HCT116 (cell line): Measurements from ENCODE around the gene NRGN. TPM values are rescaled to one million over a fixed set of nuclear protein-coding genes. Genes with fewer than 3 reads are reported as not detected.
A peak's percentile ranks its signal among the peaks of the same experiment; 100 is the strongest.

ENCODE experiments used
- ATAC-seq: fragments of 200-7000 bp; cut with Tn5 transposase; 2 replicates; pipeline ENCODE4 v1.9.1; 2020; ENCODE audit warnings: mild to moderate bottlenecking, moderate library complexity
- BruUV-seq: library from RNA; stranded (reverse); fragments of 400-500 nt; replicated peaks from 2 replicates; lab custom pipeline; 2021; lab: Mats Ljungman, UMichigan
- CTCF ChIA-PET: fragments of 300-600 bp; sonication (Branson Sonifier 250); formaldehyde crosslinking; loops from one replicate; lab custom pipeline; 2021; ENCODE audit warnings: antibody characterized with exemption; lab: Charles Lee
- POLR2A ChIA-PET: fragments of 300-600, 350-600 bp; sonication (Branson Sonifier 250); formaldehyde crosslinking; loops from one replicate; lab custom pipeline; 2021; ENCODE audit warnings: antibody characterized with exemption; lab: Charles Lee
- RAD21 ChIA-PET, 2 experiments: fragments of 300-600 bp; sonication (Branson Sonifier 250); formaldehyde crosslinking; loops; one replicate each; lab custom pipeline; 2023; ENCODE audit warnings: low total read pairs in 2 of 2; ENCODE audit not compliant: uncharacterized antibody in 2 of 2, unreplicated experiment in 2 of 2, low non-redundant PET in 1 of 2; lab: Charles Lee
- DNase-seq: peaks from one replicate; pipeline ENCODE4 v3.0.0-alpha.2; 2010; ENCODE audit warnings: low read depth, low spot score
- H2AFZ ChIP-seq: fragments of 200-600 bp; shearing (Covaris generic), sonication (generic); 2 replicates; pipeline ENCODE4 v1.6.1; 2017; ENCODE audit warnings: low read depth, mixed run types, mixed read lengths, antibody characterized with exemption, low read length; ENCODE audit not compliant: poor library complexity, severe bottlenecking
- H3K27ac ChIP-seq: 2 replicates; pipeline ENCODE4 v1.5.1; 2012; ENCODE audit warnings: low read depth, low read length
- H3K27me3 ChIP-seq: fragments of 200-600 bp; sonication (generic); 2 replicates; pipeline ENCODE4 v1.6.1; 2016; ENCODE audit warnings: mixed run types, low read length, mixed read lengths; ENCODE audit not compliant: insufficient read depth
- H3K36me3 ChIP-seq, 2 experiments: fragments of 200-500 bp in 1 of 2; fragments of 200-600 bp in 1 of 2; sonication (Bioruptor generic) in 1 of 2; sonication (generic) in 1 of 2; 2 replicates each; pipeline versions ENCODE4 v1.5.1 to v1.6.1; 2014 to 2016; ENCODE audit warnings: low read length in 2 of 2, inconsistent platforms in 1 of 2, mixed read lengths in 1 of 2, mixed run types in 1 of 2; ENCODE audit not compliant: insufficient read depth in 2 of 2, control insufficient read depth in 1 of 2
- H3K4me1 ChIP-seq, 2 experiments: fragments of 200-600 bp in 1 of 2; sonication (generic) in 1 of 2; 2 replicates each; pipeline versions ENCODE4 v1.5.1 to v1.6.1; 2012 to 2017; ENCODE audit warnings: low read length in 2 of 2, inconsistent platforms in 1 of 2, mild to moderate bottlenecking in 1 of 2, mixed read lengths in 1 of 2, mixed run types in 1 of 2, moderate library complexity in 1 of 2; ENCODE audit not compliant: insufficient read depth in 2 of 2, control insufficient read depth in 1 of 2
- H3K4me2 ChIP-seq: fragments of 200-600 bp; sonication (generic); 2 replicates; pipeline ENCODE4 v1.6.1; 2017; ENCODE audit warnings: mixed run types, low read length, mixed read lengths
- H3K4me3 ChIP-seq, 2 experiments: fragments of 200-600 bp in 1 of 2; sonication (generic) in 1 of 2; replicated peaks in 1 of 2; 2 replicates each; pipeline ENCODE4 v1.5.1; 2011 to 2016; ENCODE audit warnings: low read length in 2 of 2, control low read depth in 1 of 2, low read depth in 1 of 2, mild to moderate bottlenecking in 1 of 2, mixed read lengths in 1 of 2, mixed run types in 1 of 2
- H3K79me2 ChIP-seq: fragments of 200-600 bp; sonication (generic); 2 replicates; pipeline ENCODE4 v1.6.1; 2017; ENCODE audit warnings: mild to moderate bottlenecking, mixed run types, low read length, moderate library complexity, mixed read lengths; ENCODE audit not compliant: insufficient read depth
- H3K9ac ChIP-seq: fragments of 200-600 bp; sonication (generic); 2 replicates; pipeline ENCODE4 v1.6.1; 2016; ENCODE audit warnings: low read length, mixed read lengths
- H3K9me2 ChIP-seq: fragments of 200-600 bp; sonication (generic), shearing (Covaris generic); 2 replicates; pipeline ENCODE4 v1.6.1; 2017; ENCODE audit warnings: mixed run types, mild to moderate bottlenecking, moderate library complexity; ENCODE audit not compliant: insufficient read depth
- H3K9me3 ChIP-seq, 2 experiments: fragments of 200-500 bp in 1 of 2; fragments of 200-600 bp in 1 of 2; sonication (Bioruptor generic) in 1 of 2; sonication (generic) in 1 of 2; 2 replicates each; pipeline ENCODE4 v1.6.1; 2014 to 2017; ENCODE audit warnings: low read length in 2 of 2, mixed read lengths in 2 of 2, inconsistent platforms in 1 of 2, low read depth in 1 of 2, mild to moderate bottlenecking in 1 of 2, mixed run types in 1 of 2, moderate library complexity in 1 of 2; ENCODE audit not compliant: control insufficient read depth in 1 of 2, insufficient read depth in 1 of 2
- H4K20me1 ChIP-seq: fragments of 200-600 bp; sonication (generic), shearing (Covaris generic); 2 replicates; pipeline ENCODE4 v1.6.1; 2017; ENCODE audit warnings: mixed run types, mild to moderate bottlenecking, moderate library complexity; ENCODE audit not compliant: insufficient read depth
- ELF1 ChIP-seq: IDR thresholded peaks from 2 replicates; pipeline ENCODE4 v1.6.1; 2012; ENCODE audit warnings: low read depth, borderline replicate concordance
- RAD21 ChIP-seq: IDR thresholded peaks from 2 replicates; pipeline ENCODE4 v1.6.1; 2012; ENCODE audit warnings: low read depth, mild to moderate bottlenecking
- SRF ChIP-seq: IDR thresholded peaks from 2 replicates; pipeline ENCODE4 v1.6.1; 2012; ENCODE audit warnings: low read depth
- intact Hi-C: fragments of 100-400 bp; cut with micrococcal nuclease; formaldehyde crosslinking; loops from 2 replicates; pipeline ENCODE4 v1.10.0; 2022
- total RNA-seq: library from RNA; stranded (reverse); gene quantifications from one replicate; pipeline ENCODE4 v1.2.1, GENCODE V29; 2021; ENCODE audit not compliant: unreplicated experiment
- TF ChIP-seq, protein P1 (sequence below): IDR thresholded peaks from 2 replicates; pipeline ENCODE4 v1.6.1; 2012; ENCODE audit warnings: low read depth
- TF ChIP-seq, protein P2 (sequence below), 3 experiments: fragments of 200-600 bp in 1 of 3; sonication (generic) in 1 of 3; IDR thresholded peaks in 2 of 3; conservative IDR thresholded peaks in 1 of 3; 2 replicates each; pipeline ENCODE4 v1.5.1; 2012 to 2017; ENCODE audit warnings: low read depth in 2 of 3, low read length in 2 of 3, antibody characterized with exemption in 1 of 3, borderline replicate concordance in 1 of 3, control low read depth in 1 of 3, mild to moderate bottlenecking in 1 of 3, mixed read lengths in 1 of 3, mixed run types in 1 of 3, moderate library complexity in 1 of 3; ENCODE audit not compliant: insufficient read depth in 1 of 3

The NRGN gene
- total RNA-seq, 1 experiment from 2014 or later = 33.3 TPM

DNA sequence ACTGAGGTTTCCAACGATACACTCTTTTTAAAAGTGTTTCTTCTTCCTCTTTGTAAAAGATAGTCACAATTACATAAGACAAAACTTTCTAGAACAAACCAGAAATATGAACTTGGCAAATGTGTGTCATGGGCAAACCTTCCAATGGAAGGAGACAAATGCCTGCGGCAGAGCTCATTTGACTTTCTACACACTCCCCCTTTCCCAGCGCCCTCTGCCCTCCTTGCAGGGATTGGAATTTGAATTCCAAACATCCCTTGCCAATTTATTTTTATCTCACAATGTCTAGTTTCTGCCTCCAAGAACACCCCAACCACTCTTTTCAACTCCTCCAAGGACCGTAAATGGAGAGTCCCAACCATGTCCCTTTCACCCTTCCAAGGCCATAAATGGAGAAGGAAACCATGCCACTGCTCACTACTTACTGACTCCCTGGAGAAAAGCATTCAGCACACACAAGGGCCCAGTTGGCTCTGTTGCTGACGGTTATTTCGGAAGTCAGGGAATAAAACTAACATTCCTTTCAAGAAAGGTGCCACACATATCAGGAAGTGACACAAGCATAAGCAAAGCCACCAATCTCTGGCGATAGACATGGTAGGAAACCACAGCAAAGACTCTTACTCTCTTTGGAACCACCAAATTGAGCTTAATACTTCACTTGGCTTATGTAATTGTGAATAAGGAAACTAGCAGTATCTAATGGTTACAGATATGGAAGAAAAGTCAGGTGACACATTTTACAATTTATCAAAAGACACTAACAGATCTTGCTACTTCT is 37.3 kb downstream of the NRGN start (continued):
- TF ChIP-seq, protein P1, sequence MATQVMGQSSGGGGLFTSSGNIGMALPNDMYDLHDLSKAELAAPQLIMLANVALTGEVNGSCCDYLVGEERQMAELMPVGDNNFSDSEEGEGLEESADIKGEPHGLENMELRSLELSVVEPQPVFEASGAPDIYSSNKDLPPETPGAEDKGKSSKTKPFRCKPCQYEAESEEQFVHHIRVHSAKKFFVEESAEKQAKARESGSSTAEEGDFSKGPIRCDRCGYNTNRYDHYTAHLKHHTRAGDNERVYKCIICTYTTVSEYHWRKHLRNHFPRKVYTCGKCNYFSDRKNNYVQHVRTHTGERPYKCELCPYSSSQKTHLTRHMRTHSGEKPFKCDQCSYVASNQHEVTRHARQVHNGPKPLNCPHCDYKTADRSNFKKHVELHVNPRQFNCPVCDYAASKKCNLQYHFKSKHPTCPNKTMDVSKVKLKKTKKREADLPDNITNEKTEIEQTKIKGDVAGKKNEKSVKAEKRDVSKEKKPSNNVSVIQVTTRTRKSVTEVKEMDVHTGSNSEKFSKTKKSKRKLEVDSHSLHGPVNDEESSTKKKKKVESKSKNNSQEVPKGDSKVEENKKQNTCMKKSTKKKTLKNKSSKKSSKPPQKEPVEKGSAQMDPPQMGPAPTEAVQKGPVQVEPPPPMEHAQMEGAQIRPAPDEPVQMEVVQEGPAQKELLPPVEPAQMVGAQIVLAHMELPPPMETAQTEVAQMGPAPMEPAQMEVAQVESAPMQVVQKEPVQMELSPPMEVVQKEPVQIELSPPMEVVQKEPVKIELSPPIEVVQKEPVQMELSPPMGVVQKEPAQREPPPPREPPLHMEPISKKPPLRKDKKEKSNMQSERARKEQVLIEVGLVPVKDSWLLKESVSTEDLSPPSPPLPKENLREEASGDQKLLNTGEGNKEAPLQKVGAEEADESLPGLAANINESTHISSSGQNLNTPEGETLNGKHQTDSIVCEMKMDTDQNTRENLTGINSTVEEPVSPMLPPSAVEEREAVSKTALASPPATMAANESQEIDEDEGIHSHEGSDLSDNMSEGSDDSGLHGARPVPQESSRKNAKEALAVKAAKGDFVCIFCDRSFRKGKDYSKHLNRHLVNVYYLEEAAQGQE = no peak
- TF ChIP-seq ELF1 = no peak

DNA sequence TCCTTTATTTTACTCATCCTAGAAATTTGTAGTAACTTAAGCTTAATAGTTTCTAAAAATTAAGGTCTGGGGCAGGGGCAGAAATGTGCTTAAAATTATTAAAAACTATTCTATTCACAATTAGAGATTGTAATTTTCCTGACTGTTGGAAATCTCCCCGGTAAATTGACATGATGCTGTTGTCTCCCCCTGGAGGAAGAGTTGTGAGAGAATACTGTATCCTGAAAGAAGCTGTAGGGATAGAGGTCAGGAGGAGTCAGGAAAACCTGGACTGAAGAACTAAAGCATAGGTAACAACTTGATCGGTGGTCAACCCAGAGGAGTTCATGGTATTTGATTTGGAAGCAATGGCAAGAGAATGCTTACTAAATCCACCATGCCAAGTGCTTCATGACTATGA is 38.5 kb downstream of the NRGN start:
- Histone ChIP-seq H4K20me1 (no peaks in the 10 kb centered on the region), H3K4me3 (no peak overlapping the region), H3K9ac (no peak overlapping the region), H3K4me2 (no peak overlapping the region), H2AFZ (no peak overlapping the region), H3K9me3 (no peaks in the 10 kb centered on the region), H3K36me3 (no peaks in the 10 kb centered on the region), H3K27me3 (no peaks in the 10 kb centered on the region), H3K79me2 (0 out of 2 replicates have a peak, but pooled peaks cover 2% of the 10 kb centered on the region), H3K9me2 (no peaks in the 10 kb centered on the region), H3K27ac (no peak overlapping the region), H3K4me1 (peaks cover under 1 to 8% of the 10 kb centered on the region in 2 experiments; a peak in 2 of 4 replicates)
- RAD21 ChIA-PET = no interaction called here
- TF ChIP-seq SRF = no peak
- TF ChIP-seq, protein P2, sequence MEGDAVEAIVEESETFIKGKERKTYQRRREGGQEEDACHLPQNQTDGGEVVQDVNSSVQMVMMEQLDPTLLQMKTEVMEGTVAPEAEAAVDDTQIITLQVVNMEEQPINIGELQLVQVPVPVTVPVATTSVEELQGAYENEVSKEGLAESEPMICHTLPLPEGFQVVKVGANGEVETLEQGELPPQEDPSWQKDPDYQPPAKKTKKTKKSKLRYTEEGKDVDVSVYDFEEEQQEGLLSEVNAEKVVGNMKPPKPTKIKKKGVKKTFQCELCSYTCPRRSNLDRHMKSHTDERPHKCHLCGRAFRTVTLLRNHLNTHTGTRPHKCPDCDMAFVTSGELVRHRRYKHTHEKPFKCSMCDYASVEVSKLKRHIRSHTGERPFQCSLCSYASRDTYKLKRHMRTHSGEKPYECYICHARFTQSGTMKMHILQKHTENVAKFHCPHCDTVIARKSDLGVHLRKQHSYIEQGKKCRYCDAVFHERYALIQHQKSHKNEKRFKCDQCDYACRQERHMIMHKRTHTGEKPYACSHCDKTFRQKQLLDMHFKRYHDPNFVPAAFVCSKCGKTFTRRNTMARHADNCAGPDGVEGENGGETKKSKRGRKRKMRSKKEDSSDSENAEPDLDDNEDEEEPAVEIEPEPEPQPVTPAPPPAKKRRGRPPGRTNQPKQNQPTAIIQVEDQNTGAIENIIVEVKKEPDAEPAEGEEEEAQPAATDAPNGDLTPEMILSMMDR (IDR thresholded peaks at IDR 0.05 in 2 of 3, conservative IDR thresholded peaks at IDR 0.05 in 1 of 3; ENCODE audit: borderline replicate concordance in 1 of 3, insufficient read depth in 1 of 3, low read depth in 2 of 3, low read length in 2 of 3) = peak; percentile 48 to 56 (median 49); a peak in 5 of 6 replicates
- TF ChIP-seq RAD21 = peak; percentile 54
- CTCF ChIA-PET = interaction anchor here (0.7 to 1.7 kb wide), 8 partner anchors 9 to 109 kb away, joined by 3 to 7 read pairs (median 4); partner anchors contain the start of gene MSANTD2
- ATAC-seq (peak; percentile 84), DNase-seq (peak; percentile 8)
- BruUV-seq = no TSS peak
- POLR2A ChIA-PET = no interaction called here
- intact Hi-C loops = no loop called here
